Suprapubic skin (tissue), 3 donors: ENCODE measurements around the gene TRIP12.

Experiments
- CTCF ChIP-seq, 2 donors: fragments of 200-600 bp in 1 of 2; fragments of 450-650 bp in 1 of 2; sonication (generic) in 1 of 2; IDR thresholded peaks; one replicate each; pipeline ENCODE4 v1.5.1; 2016 to 2019; ENCODE audit warnings: antibody characterized with exemption in 2 of 2, mild to moderate bottlenecking in 1 of 2, moderate library complexity in 1 of 2
- POLR2AphosphoS5 ChIP-seq, 3 donors: sonication (generic); formaldehyde crosslinking; IDR thresholded peaks; one replicate each; pipeline ENCODE4 v1.6.1; 2017; ENCODE audit warnings: antibody characterized with exemption in 3 of 3

GRCh38 chr2:229732897-229733296 is 188.9 kb downstream of the TRIP12 start:
- TF ChIP-seq CTCF (IDR thresholded peaks at IDR 0.05) (no peak), POLR2AphosphoS5 (IDR thresholded peaks at IDR 0.05) (no peak)
